ENCODE data around the gene WDR90.

WDR90 gene

GRCh38 chr16:642189-643049, 6.7 kb upstream of the WDR90 start:
- DNase-seq (ENCODE audit: low spot score): peak; percentile 84
- no peak for TF ChIP-seq CTCF (IDR thresholded peaks at IDR 0.05; ENCODE audit: extremely low read depth, missing control alignments)

- TF ChIP-seq CTCF (IDR thresholded peaks at IDR 0.05; ENCODE audit: extremely low read depth, missing control alignments): no peak
- DNase-seq (ENCODE audit: low spot score): peak; percentile 30
Measured at GRCh38 chr16:643050-643368, 6.2 kb upstream of the WDR90 start.

- no peak for DNase-seq (ENCODE audit: low spot score)
- TF ChIP-seq CTCF (IDR thresholded peaks at IDR 0.05; ENCODE audit: extremely low read depth, missing control alignments): no peak
Measured at GRCh38 chr16:644556-644955, 4.6 kb upstream of the WDR90 start.

GRCh38 chr16:645852-646678, 3.1 kb upstream of the WDR90 start:
- TF ChIP-seq CTCF (IDR thresholded peaks at IDR 0.05; ENCODE audit: extremely low read depth, missing control alignments): no peak
- no peak for DNase-seq (ENCODE audit: low spot score)

- TF ChIP-seq CTCF (IDR thresholded peaks at IDR 0.05; ENCODE audit: extremely low read depth, missing control alignments): no peak
- no peak for DNase-seq (ENCODE audit: low spot score)
Measured at GRCh38 chr16:646679-647172, 2.4 kb upstream of the WDR90 start.

GRCh38 chr16:647173-647902, 1.8 kb upstream of the WDR90 start:
- no peak for TF ChIP-seq CTCF (IDR thresholded peaks at IDR 0.05; ENCODE audit: extremely low read depth, missing control alignments)
- DNase-seq (ENCODE audit: low spot score): no peak
